SH-SY5Y (cell line): ENCODE measurements around the gene SLC38A6.

Experiments
- GATA2 ChIP-seq: IDR thresholded peaks from 2 replicates; pipeline ENCODE4 v1.6.1; 2011; ENCODE audit warnings: mild to moderate bottlenecking, low read depth, low read length
- GATA3 ChIP-seq: IDR thresholded peaks from 2 replicates; pipeline ENCODE4 v1.6.1; 2011; ENCODE audit warnings: low read depth, mild to moderate bottlenecking, low read length, moderate library complexity

- TF ChIP-seq GATA2 = no peak
- TF ChIP-seq GATA3 = no peak
Measured at GRCh38 chr14:60981633-60982455, 799 bp downstream of the SLC38A6 start.
